Mesenchymal stem cell (in vitro differentiated cells and primary cell): Measurements from ENCODE around the gene ZBTB21. TPM values are rescaled to one million over a fixed set of nuclear protein-coding genes. Genes with fewer than 3 reads are reported as not detected.

Experiments
- DNase-seq: peaks from one replicate; pipeline ENCODE4 v3.0.0-alpha.2; 2013
- H2AFZ ChIP-seq: one replicate; pipeline ENCODE4 v1.6.1; 2013; ENCODE audit warnings: low read depth, mild to moderate bottlenecking, control low read depth, inconsistent platforms, low read length, moderate library complexity
- H2AK5ac ChIP-seq: 2 replicates; pipeline ENCODE4 v1.6.1; 2013; ENCODE audit warnings: low read length, moderate library complexity, mild to moderate bottlenecking, inconsistent platforms; ENCODE audit not compliant: severe bottlenecking
- H2BK120ac ChIP-seq: one replicate; pipeline ENCODE4 v1.6.1; 2013; ENCODE audit warnings: low read depth, mild to moderate bottlenecking, inconsistent platforms, low read length, moderate library complexity
- H2BK12ac ChIP-seq, 2 experiments: one replicate each; pipeline ENCODE4 v1.6.1; 2013; ENCODE audit warnings: inconsistent platforms in 2 of 2, low read length in 2 of 2, mild to moderate bottlenecking in 2 of 2, moderate library complexity in 2 of 2, control low read depth in 1 of 2
- H2BK15ac ChIP-seq: one replicate; pipeline ENCODE4 v1.6.1; 2013; ENCODE audit warnings: mild to moderate bottlenecking, low read depth, inconsistent platforms; ENCODE audit not compliant: poor library complexity, severe bottlenecking
- H2BK5ac ChIP-seq: 2 replicates; pipeline ENCODE4 v1.6.1; 2013; ENCODE audit warnings: low read depth, mild to moderate bottlenecking, low read length, control low read depth, inconsistent platforms; ENCODE audit not compliant: poor library complexity, severe bottlenecking
- H3K14ac ChIP-seq, 2 experiments: one replicate each; pipeline ENCODE4 v1.6.1; 2013; ENCODE audit warnings: inconsistent platforms in 2 of 2, low read length in 2 of 2, control low read depth in 1 of 2, mild to moderate bottlenecking in 1 of 2, moderate library complexity in 1 of 2
- H3K18ac ChIP-seq, 2 experiments: one replicate each; pipeline ENCODE4 v1.6.1; 2013; ENCODE audit warnings: inconsistent platforms in 2 of 2, low read length in 2 of 2, control low read depth in 1 of 2, low read depth in 1 of 2, mild to moderate bottlenecking in 1 of 2
- H3K23ac ChIP-seq, 2 experiments: one replicate each; pipeline ENCODE4 v1.6.1; 2013; ENCODE audit warnings: inconsistent platforms in 2 of 2, low read length in 2 of 2, mild to moderate bottlenecking in 2 of 2, moderate library complexity in 2 of 2, control low read depth in 1 of 2
- H3K27ac ChIP-seq: 2 replicates; pipeline ENCODE4 v1.5.1; 2013; ENCODE audit warnings: mild to moderate bottlenecking, moderate library complexity, low read length, control low read depth, inconsistent platforms; ENCODE audit not compliant: poor library complexity, severe bottlenecking
- H3K27me3 ChIP-seq, 2 experiments: 2 replicates each; pipeline versions ENCODE4 v1.6.1 to v1.7.0; 2013; ENCODE audit warnings: low read length in 2 of 2, mild to moderate bottlenecking in 2 of 2, moderate library complexity in 2 of 2, control low read depth in 1 of 2, inconsistent platforms in 1 of 2; ENCODE audit not compliant: control insufficient read depth in 1 of 2, insufficient read depth in 1 of 2
- H3K36me3 ChIP-seq, 2 experiments: 2 replicates each; pipeline versions ENCODE4 v1.6.1 to v1.7.0; 2013; ENCODE audit warnings: low read length in 2 of 2, control low read depth in 1 of 2, inconsistent platforms in 1 of 2, low read depth in 1 of 2, mild to moderate bottlenecking in 1 of 2; ENCODE audit not compliant: insufficient read depth in 2 of 2, control insufficient read depth in 1 of 2
- H3K4ac ChIP-seq, 2 experiments: one replicate each; pipeline ENCODE4 v1.6.1; 2013; ENCODE audit warnings: inconsistent platforms in 2 of 2, low read length in 2 of 2, mild to moderate bottlenecking in 2 of 2, moderate library complexity in 2 of 2, control low read depth in 1 of 2, low read depth in 1 of 2
- H3K4me1 ChIP-seq: 2 replicates; pipeline ENCODE4 v1.6.1; 2013; ENCODE audit warnings: low read depth, low read length, control low read depth; ENCODE audit not compliant: control insufficient read depth, insufficient read depth
- H3K4me2 ChIP-seq: 2 replicates; pipeline ENCODE4 v1.6.1; 2013; ENCODE audit warnings: low read length, mild to moderate bottlenecking, inconsistent platforms; ENCODE audit not compliant: poor library complexity, severe bottlenecking
- H3K4me3 ChIP-seq, 2 experiments: 2 replicates each; pipeline versions ENCODE4 v1.5.1 to v1.7.0; 2013; ENCODE audit warnings: low read length in 2 of 2, mild to moderate bottlenecking in 2 of 2, control low read depth in 1 of 2, low read depth in 1 of 2; ENCODE audit not compliant: insufficient read depth in 1 of 2
- H3K79me1 ChIP-seq: replicated peaks from 2 replicates; pipeline ENCODE4 v1.6.1; 2013; ENCODE audit warnings: mild to moderate bottlenecking, control low read depth, low read length, inconsistent platforms; ENCODE audit not compliant: poor library complexity, severe bottlenecking
- H3K9ac ChIP-seq: 2 replicates; pipeline ENCODE4 v1.7.0; 2013; ENCODE audit warnings: mild to moderate bottlenecking, low read length, moderate library complexity
- H3K9me3 ChIP-seq: 2 replicates; pipeline ENCODE4 v1.7.0; 2013; ENCODE audit warnings: mild to moderate bottlenecking, low read length; ENCODE audit not compliant: control insufficient read depth
- H4K8ac ChIP-seq: one replicate; pipeline ENCODE4 v1.6.1; 2013; ENCODE audit warnings: inconsistent platforms, mild to moderate bottlenecking, low read length, moderate library complexity
- H4K91ac ChIP-seq: one replicate; pipeline ENCODE4 v1.6.1; 2013; ENCODE audit warnings: mild to moderate bottlenecking, low read length, inconsistent platforms
- WGBS: methylation state at CpG from one replicate; pipeline ENCODE4 v1.1.7; 2013; ENCODE audit warnings: mixed read lengths; 5-methylcytosine and 5-hydroxymethylcytosine counted together
- polyA plus RNA-seq, 2 experiments: library from polyadenylated mRNA; stranded (reverse); fragments of 200-250 nt; gene quantifications; one replicate each; pipeline ENCODE4 v1.2.3, GENCODE V29; 2013

The ZBTB21 gene
- 9.7 TPM for polyA plus RNA-seq (2013, experiment 1 of 2)
- 9.5 TPM for polyA plus RNA-seq (2013, experiment 2 of 2)

DNA sequence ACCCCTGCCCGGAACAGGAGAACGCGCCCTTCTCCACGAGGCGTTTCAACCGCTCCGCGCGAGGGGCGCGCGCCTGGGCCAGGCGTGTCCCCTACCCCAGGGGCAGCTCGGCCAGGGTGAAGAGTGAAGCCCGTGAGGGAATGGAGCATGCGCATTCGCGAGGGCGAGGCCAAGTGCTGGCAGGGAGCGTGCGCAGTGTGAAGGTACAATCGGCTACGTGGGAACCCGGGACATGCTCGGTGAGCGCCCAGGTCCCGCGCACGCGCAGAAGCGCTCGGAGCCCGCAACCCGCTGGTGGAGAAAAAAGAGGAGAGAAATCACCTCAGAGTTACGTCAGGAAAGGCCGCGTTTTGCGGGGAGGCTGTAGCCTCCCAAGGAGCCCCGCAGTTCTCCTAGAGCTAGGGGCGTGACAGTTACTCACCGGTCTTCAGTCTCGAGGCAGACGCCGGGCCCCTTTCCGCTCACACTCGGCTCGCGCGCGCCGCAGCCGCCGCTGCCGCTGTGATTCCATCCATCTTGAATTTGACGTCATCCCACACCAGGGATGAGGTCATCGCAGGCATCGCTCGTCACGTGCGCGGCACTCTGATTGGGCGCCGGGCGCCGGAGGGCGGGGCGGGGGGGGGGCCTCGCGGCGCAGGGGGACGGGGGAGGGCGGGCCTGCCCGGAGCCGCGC lies at the start of gene ZBTB21:
Gene ZBTB21, minus strand, starts transcription at position 530 of the 676 bp plus-strand sequence. CDS start 16,265 bp downstream, outside the sequence.
- peaks cover 14% of the 10 kb centered on the region for H3K4me1 ChIP-seq
- H3K9ac ChIP-seq, result peak within 1 kb of the TSS; percentile 96
- H3K14ac ChIP-seq, result peak within 1 kb of the TSS in 1 of 2 experiments; percentile 92
- 1% methylated on average over 65 of the region's 75 CpGs for WGBS
- H2BK15ac ChIP-seq, result peak within 1 kb of the TSS; percentile 97
- peak within 1 kb of the TSS; percentile 93 to 97 for H3K18ac ChIP-seq
- peak within 1 kb of the TSS; percentile 85 to 95 for H3K4ac ChIP-seq
- H2AFZ ChIP-seq, result peak within 1 kb of the TSS; percentile 92
- DNase-seq, result peak; percentile 97
- peaks cover 5% of the 10 kb centered on the region for H3K9me3 ChIP-seq
- peaks cover 18% of the 10 kb centered on the region for H3K79me1 ChIP-seq
- H4K91ac ChIP-seq, result peak within 1 kb of the TSS; percentile 91
- H3K4me2 ChIP-seq, result peak within 1 kb of the TSS; percentile 95
- peak within 1 kb of the TSS; percentile 94 for H3K27ac ChIP-seq
- peak within 1 kb of the TSS in 1 of 2 experiments; percentile 80 for H2BK12ac ChIP-seq
- H2BK120ac ChIP-seq, result peak within 1 kb of the TSS; percentile 90
- peaks cover 0 to 15% of the 10 kb centered on the region in 2 experiments for H3K36me3 ChIP-seq
- H3K27me3 ChIP-seq, result no peaks in the 10 kb centered on the region
- peak within 1 kb of the TSS; percentile 96 for H4K8ac ChIP-seq
- H2BK5ac ChIP-seq, result peak within 1 kb of the TSS; percentile 71
- H3K23ac ChIP-seq, result peak within 1 kb of the TSS in 1 of 2 experiments; percentile 91
- H2AK5ac ChIP-seq, result peak within 1 kb of the TSS; percentile 42
- H3K4me3 ChIP-seq, result peak within 1 kb of the TSS; percentile 86 to 88

DNA sequence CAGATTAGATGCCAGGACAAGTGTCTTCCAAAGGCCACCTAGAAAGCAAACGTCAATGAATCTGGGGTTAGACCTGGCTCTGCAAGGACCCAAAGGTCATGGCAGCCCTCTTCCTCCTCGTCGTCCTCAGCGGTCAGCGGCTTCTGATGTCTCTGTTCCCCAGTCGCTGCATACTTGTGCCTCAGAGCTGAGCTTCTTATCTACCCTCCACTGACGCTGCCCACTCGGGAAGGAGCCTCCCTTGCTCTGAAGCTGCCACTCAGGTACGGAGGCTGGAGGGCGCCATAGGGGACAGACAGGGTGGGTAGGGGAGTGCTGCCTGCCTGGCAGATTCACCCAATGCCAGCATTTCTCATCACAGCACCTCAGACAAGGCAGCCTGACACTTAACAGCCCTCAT lies 49.6 kb upstream of the ZBTB21 start:
- WGBS, result 94% methylated on average over 9 of the region's 10 CpGs
- H3K4me1 ChIP-seq, result peaks cover 1% of the 10 kb centered on the region
- no peak overlapping the region for H3K4ac ChIP-seq
- DNase-seq, result no peak
- H2AK5ac ChIP-seq, result no peak overlapping the region
- H2BK12ac ChIP-seq, result peak overlapping the region; percentile 14 to 70
- H3K9me3 ChIP-seq, result no peaks in the 10 kb centered on the region
- H2BK5ac ChIP-seq, result no peak overlapping the region
- no peak overlapping the region for H3K27ac ChIP-seq
- H3K23ac ChIP-seq, result no peak overlapping the region
- H3K27me3 ChIP-seq, result peaks cover 16 to 89% of the 10 kb centered on the region in 2 experiments
- no peak overlapping the region for H3K4me2 ChIP-seq
- no peak overlapping the region for H2AFZ ChIP-seq
- no peak overlapping the region for H3K9ac ChIP-seq
- no peak overlapping the region for H4K8ac ChIP-seq
- H3K14ac ChIP-seq, result no peak overlapping the region
- no peak overlapping the region for H3K4me3 ChIP-seq
- no peak overlapping the region for H2BK120ac ChIP-seq
- peak overlapping the region; percentile 72 for H4K91ac ChIP-seq
- no peaks in the 10 kb centered on the region for H3K36me3 ChIP-seq
- no peaks in the 10 kb centered on the region for H3K79me1 ChIP-seq
- H3K18ac ChIP-seq, result no peak overlapping the region
- peak overlapping the region; percentile 8 for H2BK15ac ChIP-seq

GRCh38 chr21:42059141-42059540 lies 49.0 kb upstream of the ZBTB21 start:
- no peaks in the 10 kb centered on the region for H3K4me1 ChIP-seq
- peak overlapping the region in 1 of 2 experiments; percentile 17 for H3K4ac ChIP-seq
- H3K4me3 ChIP-seq, result no peak overlapping the region
- H2AFZ ChIP-seq, result no peak overlapping the region
- peak overlapping the region in 1 of 2 experiments; percentile 39 for H3K14ac ChIP-seq
- H3K23ac ChIP-seq, result no peak overlapping the region
- H3K18ac ChIP-seq, result peak overlapping the region in 1 of 2 experiments; percentile 73
- WGBS, result 89% methylated on average over 9 of the region's 9 CpGs
- no peaks in the 10 kb centered on the region for H3K79me1 ChIP-seq
- H2AK5ac ChIP-seq, result no peak overlapping the region
- peaks cover 16 to 89% of the 10 kb centered on the region in 2 experiments for H3K27me3 ChIP-seq
- H2BK12ac ChIP-seq, result peak overlapping the region; percentile 20 to 97
- no peak overlapping the region for H2BK5ac ChIP-seq
- no peaks in the 10 kb centered on the region for H3K9me3 ChIP-seq
- H4K8ac ChIP-seq, result no peak overlapping the region
- no peak overlapping the region for H2BK120ac ChIP-seq
- peak overlapping the region; percentile 55 for H2BK15ac ChIP-seq
- H3K9ac ChIP-seq, result no peak overlapping the region
- H3K27ac ChIP-seq, result no peak overlapping the region
- no peak overlapping the region for H3K4me2 ChIP-seq
- peak overlapping the region; percentile 34 for H4K91ac ChIP-seq
- H3K36me3 ChIP-seq, result no peaks in the 10 kb centered on the region
- DNase-seq, result no peak

DNA sequence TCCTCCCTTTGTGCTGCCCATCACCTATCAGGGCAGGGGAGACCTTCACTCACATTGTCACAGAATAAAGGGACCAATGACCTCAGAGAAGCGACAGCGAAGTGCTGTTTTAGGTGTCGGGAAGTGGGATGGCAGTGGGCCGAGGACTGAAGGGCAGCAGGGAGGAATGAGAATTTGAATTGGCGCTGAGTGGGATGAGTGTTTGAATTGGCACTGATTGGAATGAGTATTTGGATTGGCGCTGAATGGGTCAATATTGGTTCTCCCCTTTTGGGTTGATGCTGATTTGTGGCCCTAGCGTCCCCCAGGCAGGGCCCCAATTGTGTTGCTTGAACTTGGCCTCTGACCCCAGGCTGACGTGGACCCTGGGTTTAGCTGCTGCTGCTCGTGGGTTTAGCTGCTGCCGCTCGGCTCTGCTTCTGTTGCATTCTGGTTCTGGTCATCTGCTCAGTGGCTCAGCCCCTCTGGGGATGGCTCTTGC lies 48.5 kb upstream of the ZBTB21 start:
- no peak overlapping the region for H3K9ac ChIP-seq
- H4K8ac ChIP-seq, result no peak overlapping the region
- no peaks in the 10 kb centered on the region for H3K4me1 ChIP-seq
- H2BK15ac ChIP-seq, result peak overlapping the region; percentile 55
- no peak overlapping the region for H3K14ac ChIP-seq
- WGBS, result 97% methylated on average over 11 of the region's 11 CpGs
- H3K9me3 ChIP-seq, result no peaks in the 10 kb centered on the region
- no peaks in the 10 kb centered on the region for H3K79me1 ChIP-seq
- peaks cover 11 to 87% of the 10 kb centered on the region in 2 experiments for H3K27me3 ChIP-seq
- H3K27ac ChIP-seq, result no peak overlapping the region
- H3K36me3 ChIP-seq, result no peaks in the 10 kb centered on the region
- no peak for DNase-seq
- no peak overlapping the region for H3K4me3 ChIP-seq
- peak overlapping the region; percentile 36 for H4K91ac ChIP-seq
- H2BK120ac ChIP-seq, result no peak overlapping the region
- no peak overlapping the region for H2BK5ac ChIP-seq
- no peak overlapping the region for H2AK5ac ChIP-seq
- H2BK12ac ChIP-seq, result peak overlapping the region; percentile 20 to 97
- H3K4me2 ChIP-seq, result no peak overlapping the region
- no peak overlapping the region for H2AFZ ChIP-seq
- peak overlapping the region; percentile 14 to 73 for H3K18ac ChIP-seq
- peak overlapping the region in 1 of 2 experiments; percentile 17 for H3K4ac ChIP-seq
- no peak overlapping the region for H3K23ac ChIP-seq
